Testis (tissue), 2 donors: ENCODE data around the gene KRT222.

Experiments
- CTCF ChIP-seq, 3 experiments: fragments of 450-650 bp in 2 of 3; fragments of 200-600 bp in 1 of 3; sonication (generic) in 1 of 3; IDR thresholded peaks; one replicate each; pipeline ENCODE4 v1.5.1; 2016 to 2019; ENCODE audit warnings: antibody characterized with exemption in 3 of 3, mild to moderate bottlenecking in 2 of 3, moderate library complexity in 1 of 3
- POLR2A ChIP-seq: fragments of 450-650 bp; IDR thresholded peaks from one replicate; pipeline ENCODE4 v1.6.1; 2017; ENCODE audit warnings: antibody characterized with exemption, mild to moderate bottlenecking, moderate library complexity

DNA sequence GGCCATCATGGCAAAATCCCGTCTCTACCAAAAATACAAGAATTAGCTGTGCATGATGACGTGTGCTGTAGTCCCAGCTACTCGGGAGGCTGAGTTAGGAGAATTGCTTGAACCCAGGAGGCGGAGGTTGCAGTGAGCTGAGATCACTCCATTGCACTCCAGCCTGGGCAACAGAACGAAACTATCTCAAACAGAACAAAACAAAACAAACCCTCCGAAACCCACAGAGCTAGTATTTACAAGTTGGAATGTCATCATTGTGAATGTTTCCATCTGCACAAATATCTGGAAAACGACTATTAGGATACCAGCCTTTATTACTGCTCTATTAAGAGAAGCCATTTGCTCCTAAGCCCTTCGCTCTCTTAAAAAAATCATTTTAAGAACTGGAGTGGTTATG, 43.4 kb downstream of the KRT222 start:
- no peak for TF ChIP-seq CTCF (IDR thresholded peaks at IDR 0.05)
- TF ChIP-seq POLR2A = no peak
